ENCODE measurements around the gene BAIAP3.

BAIAP3 gene

GRCh38 chr16:1349351-1349750 is 15.9 kb downstream of the BAIAP3 start:
- DNase-seq: no peak

- no peak for DNase-seq
Observed at GRCh38 chr16:1349951-1350350, 16.5 kb downstream of the BAIAP3 start.

GRCh38 chr16:1350691-1351090 is 17.2 kb downstream of the BAIAP3 start:
- no peak for DNase-seq

- DNase-seq: no peak
Observed at GRCh38 chr16:1351215-1351581, 17.8 kb downstream of the BAIAP3 start.

- DNase-seq: peak; percentile 75 to 89
Observed at GRCh38 chr16:1351582-1352362, 18.3 kb downstream of the BAIAP3 start, which contains the start of the genes GNPTG and TSR3. Gene GNPTG, plus strand, starts transcription at chr16:1351931. Its CDS starts 35 bp downstream, at chr16:1351966. Gene TSR3, minus strand, starts transcription at chr16:1351878. Its CDS starts 74 bp downstream, at chr16:1351804.

- DNase-seq: no peak
Observed at GRCh38 chr16:1354815-1355540, 21.5 kb downstream of the BAIAP3 start.

- no peak for DNase-seq
Observed at GRCh38 chr16:1355591-1355990, 22.1 kb downstream of the BAIAP3 start.

GRCh38 chr16:1356061-1356900 is 22.8 kb downstream of the BAIAP3 start:
- DNase-seq: no peak

- DNase-seq: no peak
Observed at GRCh38 chr16:1357906-1358566, 24.6 kb downstream of the BAIAP3 start.

GRCh38 chr16:1361685-1362360 is 28.4 kb downstream of the BAIAP3 start:
- DNase-seq: no peak

GRCh38 chr16:1362807-1363206 is 29.4 kb downstream of the BAIAP3 start:
- no peak for DNase-seq

GRCh38 chr16:1363501-1364041 is 30.1 kb downstream of the BAIAP3 start:
- DNase-seq: peak; percentile 68 to 77

GRCh38 chr16:1364510-1364909 is 31.1 kb downstream of the BAIAP3 start:
- DNase-seq: no peak

GRCh38 chr16:1366060-1366711 is 32.7 kb downstream of the BAIAP3 start:
- no peak for DNase-seq

GRCh38 chr16:1366712-1367299 is 33.4 kb downstream of the BAIAP3 start:
- DNase-seq: peak in 1 of 2 experiments; percentile 38

GRCh38 chr16:1367486-1368174 is 34.2 kb downstream of the BAIAP3 start:
- peak in 1 of 2 experiments; percentile 48 for DNase-seq

GRCh38 chr16:1371054-1371978 is 37.9 kb downstream of the BAIAP3 start:
- DNase-seq: no peak

- DNase-seq: no peak
Observed at GRCh38 chr16:1372292-1372950, 39.0 kb downstream of the BAIAP3 start.

Measured in NCI-H2081 (cell line).